GM10266 (cell line): Measurements from ENCODE around the gene ERCC2.

Experiments
- DNase-seq: peaks from one replicate; pipeline ENCODE4 v3.0.0; 2012; ENCODE audit errors: extremely low spot score
- CTCF ChIP-seq: IDR thresholded peaks from 2 replicates; pipeline ENCODE4 v1.5.1; 2012; ENCODE audit warnings: mild to moderate bottlenecking, low read depth; ENCODE audit not compliant: control insufficient read depth, insufficient read depth; ENCODE audit errors: missing control alignments

The ERCC2 gene

GRCh38 chr19:45395821-45396617, 25.6 kb upstream of the ERCC2 start:
- no peak for DNase-seq
- TF ChIP-seq CTCF = peak; percentile 15

GRCh38 chr19:45391871-45392665, 21.7 kb upstream of the ERCC2 start:
- DNase-seq = peak; percentile 5
- TF ChIP-seq CTCF = no peak

- DNase-seq = peak; percentile 44
- no peak for TF ChIP-seq CTCF
Observed at GRCh38 chr19:45391346-45391745, 21.0 kb upstream of the ERCC2 start.

GRCh38 chr19:45385392-45386221, 15.2 kb upstream of the ERCC2 start:
- no peak for TF ChIP-seq CTCF
- no peak for DNase-seq

GRCh38 chr19:45382426-45382825, 12.1 kb upstream of the ERCC2 start:
- DNase-seq = no peak
- TF ChIP-seq CTCF = no peak

- DNase-seq = no peak
- TF ChIP-seq CTCF = no peak
Observed at GRCh38 chr19:45380107-45380506, 9.7 kb upstream of the ERCC2 start.
